Lower leg skin (tissue), 4 donors: ENCODE measurements around the gene TMEM131L. TPM values are rescaled to one million over a fixed set of nuclear protein-coding genes. Genes with fewer than 3 reads are reported as not detected.

ENCODE experiments used
- DNase-seq, 2 donors: peaks; one replicate each; pipeline ENCODE4 v3.0.0-alpha.2; 2019; ENCODE audit warnings: low spot score in 2 of 2
- H3K4me3 ChIP-seq: fragments of 200-600 bp; sonication (generic); 2 replicates; pipeline ENCODE4 v1.5.1; 2017; ENCODE audit warnings: mild to moderate bottlenecking, low read depth; ENCODE audit not compliant: poor library complexity, severe bottlenecking
- CTCF ChIP-seq, 3 donors: fragments of 450-650 bp; IDR thresholded peaks; one replicate each; pipeline ENCODE4 v1.5.1; 2016; ENCODE audit warnings: antibody characterized with exemption in 3 of 3, mild to moderate bottlenecking in 3 of 3, moderate library complexity in 2 of 3
- POLR2A ChIP-seq, 2 donors: fragments of 450-650 bp; IDR thresholded peaks; one replicate each; pipeline ENCODE4 v1.6.1; 2016 to 2017; ENCODE audit warnings: antibody characterized with exemption in 2 of 2, mild to moderate bottlenecking in 1 of 2, moderate library complexity in 1 of 2
- WGBS, 2 donors: methylation state at CpG; one replicate each; pipeline ENCODE4 v1.1.5; 2018; 5-methylcytosine and 5-hydroxymethylcytosine counted together
- intact Hi-C: fragments of 100-400 bp; cut with DNase I; formaldehyde crosslinking; loops from one replicate; pipeline ENCODE4 v1.15.0; 2023; ENCODE audit warnings: low total_unique reads
- total RNA-seq, 4 donors: library from RNA; depleted of rRNA; stranded (reverse); fragments of >200 nt; gene quantifications; one replicate each; pipeline ENCODE4 v1.1.0, GENCODE V29; 2016

Gene TMEM131L
- total RNA-seq, 4 donors from 2014 or later: 8.3 to 15.9 (median 12.1) TPM

- H3K4me3 ChIP-seq: no peak overlapping the region
- 80 to 87% methylated on average over 8 of the region's 8 CpGs for WGBS, 2 donors
- no peak for TF ChIP-seq POLR2A (IDR thresholded peaks at IDR 0.05)
- DNase-seq: no peak
- intact Hi-C loops: no loop called here
Measured at GRCh38 chr4:153616006-153616555, 149.9 kb downstream of the TMEM131L start.

GRCh38 chr4:153618833-153619232 lies 152.7 kb downstream of the TMEM131L start:
- DNase-seq: no peak
- WGBS, 2 donors: 88 to 92% methylated on average over 6 of the region's 6 CpGs
- TF ChIP-seq POLR2A (IDR thresholded peaks at IDR 0.05) (no peak), CTCF (IDR thresholded peaks at IDR 0.05) (no peak)
- no peak overlapping the region for H3K4me3 ChIP-seq
- intact Hi-C loops: no loop called here

GRCh38 chr4:153619811-153620210 lies 153.7 kb downstream of the TMEM131L start:
- TF ChIP-seq POLR2A (IDR thresholded peaks at IDR 0.05): no peak
- no peak for TF ChIP-seq CTCF (IDR thresholded peaks at IDR 0.05)
- no peak for DNase-seq
- intact Hi-C loops: no loop called here
- H3K4me3 ChIP-seq: no peak overlapping the region
- 85 to 87% methylated on average over 2 of the region's 2 CpGs for whole genome bisulfite sequencing, 2 donors

- H3K4me3 ChIP-seq: no peak overlapping the region
- 61 to 67% methylated on average over 1 of the region's 1 CpG for WGBS, 2 donors
- no peak for DNase-seq
- intact Hi-C loops: no loop called here
- TF ChIP-seq POLR2A (IDR thresholded peaks at IDR 0.05): no peak
- no peak for TF ChIP-seq CTCF (IDR thresholded peaks at IDR 0.05)
Measured at GRCh38 chr4:153620352-153620751, 154.2 kb downstream of the TMEM131L start.

GRCh38 chr4:153622093-153622492 lies 155.9 kb downstream of the TMEM131L start:
- intact Hi-C loops: no loop called here
- 94 to 98% methylated on average over 5 of the region's 5 CpGs for WGBS, 2 donors
- TF ChIP-seq POLR2A (IDR thresholded peaks at IDR 0.05): no peak
- TF ChIP-seq CTCF (IDR thresholded peaks at IDR 0.05): no peak
- no peak overlapping the region for H3K4me3 ChIP-seq
- no peak for DNase-seq

- intact Hi-C loops: no loop called here
- no peak overlapping the region for H3K4me3 ChIP-seq
- 64 to 79% methylated on average over 11 to 12 of the region's 12 CpGs for WGBS, 2 donors
- TF ChIP-seq CTCF (IDR thresholded peaks at IDR 0.05) (no peak), POLR2A (IDR thresholded peaks at IDR 0.05) (no peak)
- no peak for DNase-seq
Measured at GRCh38 chr4:153622778-153623240, 156.6 kb downstream of the TMEM131L start.
